Measurements from ENCODE around the gene SPATA31D3.
"Not testable (repeated sequence)": the region's sequence is repeated elsewhere in the genome, so short reads cannot be mapped to it uniquely, and the experiment has no call there.

Gene SPATA31D3

GRCh38 chr9:81976351-81976750 is 33.1 kb downstream of the SPATA31D3 start:
- POLR2A ChIA-PET: no interaction called here
- DNase-seq (ENCODE audit: extremely low spot score): no peak
- TF ChIP-seq CTCF (IDR thresholded peaks at IDR 0.05; ENCODE audit: control extremely low read depth, extremely low read depth, low read depth, missing control alignments): no peak
- CTCF ChIA-PET: no interaction called here

- ChIA-PET CTCF (interaction anchor here (1.1 kb wide), 1 partner anchor 11 kb away, joined by 3 read pairs; no protein-coding TSS in a partner anchor), POLR2A (interaction anchor here (0.6 kb wide), 1 partner anchor 14 kb away, joined by 3 read pairs; no protein-coding TSS in a partner anchor)
Measured at GRCh38 chr9:81979196-81979595, 35.9 kb downstream of the SPATA31D3 start.

GRCh38 chr9:81980568-81980967 is 37.3 kb downstream of the SPATA31D3 start:
- no peak for DNase-seq (ENCODE audit: extremely low spot score)
- CTCF ChIA-PET: interaction anchor here (1.1 kb wide), 2 partner anchors 11 to 13 kb away, joined by 3 read pairs; no protein-coding TSS in a partner anchor
- TF ChIP-seq CTCF (IDR thresholded peaks at IDR 0.05; ENCODE audit: control extremely low read depth, extremely low read depth, low read depth, missing control alignments): no peak
- POLR2A ChIA-PET: no interaction called here

More at GRCh38 chr9:81979196-81979595, 35.9 kb downstream of the SPATA31D3 start:
- TF ChIP-seq CTCF (IDR thresholded peaks at IDR 0.05; ENCODE audit: control extremely low read depth, extremely low read depth, low read depth, missing control alignments): no peak
- DNase-seq (ENCODE audit: extremely low spot score): no peak

GRCh38 chr9:81981883-81982282 is 38.6 kb downstream of the SPATA31D3 start:
- DNase-seq (ENCODE audit: extremely low spot score): no peak
- TF ChIP-seq CTCF (IDR thresholded peaks at IDR 0.05; ENCODE audit: control extremely low read depth, extremely low read depth, low read depth, missing control alignments): no peak
- POLR2A ChIA-PET: no interaction called here
- CTCF ChIA-PET: interaction anchor here (1.1 kb wide), 1 partner anchor 13 kb away, joined by 4 read pairs; no protein-coding TSS in a partner anchor

GRCh38 chr9:81984928-81985327 is 41.6 kb downstream of the SPATA31D3 start:
- DNase-seq (ENCODE audit: extremely low spot score): no peak
- POLR2A ChIA-PET: no interaction called here
- CTCF ChIA-PET: no interaction called here
- no peak for TF ChIP-seq CTCF (IDR thresholded peaks at IDR 0.05; ENCODE audit: control extremely low read depth, extremely low read depth, low read depth, missing control alignments)

GRCh38 chr9:81986051-81986450 is 42.8 kb downstream of the SPATA31D3 start:
- POLR2A ChIA-PET: no interaction called here
- CTCF ChIA-PET: interaction anchor here (1.2 kb wide), 1 partner anchor 14 kb away, joined by 3 read pairs; no protein-coding TSS in a partner anchor
- DNase-seq (ENCODE audit: extremely low spot score): no peak
- no peak for TF ChIP-seq CTCF (IDR thresholded peaks at IDR 0.05; ENCODE audit: control extremely low read depth, extremely low read depth, low read depth, missing control alignments)

GRCh38 chr9:81988472-81988871 is 45.2 kb downstream of the SPATA31D3 start, which contains the start of gene SPATA31D1:
Gene SPATA31D1, plus strand, starts transcription at chr9:81988772. Its CDS starts 47 bp downstream, at chr9:81988819.
- POLR2A ChIA-PET; CTCF ChIA-PET; DNase-seq (ENCODE audit: extremely low spot score): not testable (repeated sequence)
